K562 (cell line): ENCODE results near the gene OPCML. TPM values are rescaled to one million over a fixed set of nuclear protein-coding genes. Genes with fewer than 3 reads are reported as not detected.

Experiments
- ATAC-seq: fragments of 200-7000 bp; cut with Tn5 transposase; 3 replicates; pipeline ENCODE4 v1.9.1; 2020; ENCODE audit warnings: moderate library complexity
- BruUV-seq: library from RNA; stranded (reverse); fragments of 400-500 nt; replicated peaks from 2 replicates; lab custom pipeline; 2021; lab: Mats Ljungman, UMichigan
- CTCF ChIA-PET: fragments of 300-600 bp; formaldehyde crosslinking; extraction: SDS; loops from one replicate; lab custom pipeline; 2021; ENCODE audit warnings: low intra/inter-chr PET ratio; lab: Yijun Ruan, JAX
- POLR2A ChIA-PET: fragments of 300-600, 350-650 bp; sonication (Branson Sonifier 250); formaldehyde crosslinking; extraction: SDS; loops from one replicate; lab custom pipeline; 2021; ENCODE audit warnings: antibody characterized with exemption, inconsistent platforms; lab: Yijun Ruan, JAX
- DNase-seq, 4 experiments: peaks; one replicate each; pipeline versions ENCODE4 v3.0.0 to v3.0.0-alpha.2; 2011 to 2018; ENCODE audit warnings: low spot score in 3 of 4, mixed read lengths in 3 of 4; ENCODE audit errors: extremely low read depth in 1 of 4
- FAIRE-seq: peaks from 2 replicates; lab custom pipeline; 2011; peaks lifted over from hg19 to GRCh38; lab: Jason Lieb, UNC
- H2AFZ ChIP-seq: 2 replicates; pipeline ENCODE4 v1.6.0; 2011; ENCODE audit warnings: low read depth, low read length, control low read depth, inconsistent platforms
- H3K27ac ChIP-seq: fragments of 200-600 bp; 3 replicates; pipeline ENCODE4 v1.8.0; 2011; ENCODE audit warnings: low read depth, mild to moderate bottlenecking, control low read depth, inconsistent platforms, low read length, moderate library complexity, mixed read lengths; ENCODE audit errors: extremely low read depth
- H3K27me3 ChIP-seq, 2 experiments: fragments of 300-600 bp in 1 of 2; 2 replicates in 1 of 2; 3 replicates in 1 of 2; pipeline versions ENCODE4 v1.6.0 to v1.8.0; 2011; ENCODE audit warnings: inconsistent platforms in 2 of 2, low read length in 2 of 2, mild to moderate bottlenecking in 1 of 2, mixed read lengths in 1 of 2, moderate library complexity in 1 of 2; ENCODE audit not compliant: control insufficient read depth in 2 of 2, insufficient read depth in 2 of 2
- H3K36me3 ChIP-seq: fragments of 300-600 bp; 3 replicates; pipeline ENCODE4 v1.8.0; 2011; ENCODE audit warnings: mild to moderate bottlenecking, low read length, inconsistent platforms; ENCODE audit not compliant: control insufficient read depth, insufficient read depth
- H3K4me1 ChIP-seq, 2 experiments: fragments of 200-600 bp in 1 of 2; replicated peaks in 1 of 2; 2 replicates in 1 of 2; 3 replicates in 1 of 2; pipeline versions ENCODE4 v1.5.1 to v1.8.0; 2011; ENCODE audit warnings: inconsistent platforms in 2 of 2, low read length in 2 of 2, mild to moderate bottlenecking in 1 of 2, mixed read lengths in 1 of 2, moderate library complexity in 1 of 2; ENCODE audit not compliant: control insufficient read depth in 2 of 2, insufficient read depth in 2 of 2
- H3K4me2 ChIP-seq: 2 replicates; pipeline ENCODE4 v1.6.1; 2011; ENCODE audit warnings: low read length, control low read depth, inconsistent platforms, mixed read lengths; ENCODE audit not compliant: insufficient read depth
- H3K4me3 ChIP-seq: fragments of 200-600 bp; sonication (generic), shearing (Covaris generic); 2 replicates; pipeline ENCODE4 v1.5.1; 2016; ENCODE audit warnings: control low read depth, inconsistent platforms
- H3K79me2 ChIP-seq: fragments of 200-600 bp; 3 replicates; pipeline ENCODE4 v1.8.0; 2011; ENCODE audit warnings: low read length, inconsistent platforms; ENCODE audit not compliant: control insufficient read depth, insufficient read depth
- H3K9ac ChIP-seq, 2 experiments: 2 replicates each; pipeline versions ENCODE4 v1.6.0 to v1.6.1; 2011; ENCODE audit warnings: low read depth in 2 of 2, low read length in 2 of 2, control low read depth in 1 of 2, inconsistent platforms in 1 of 2, mild to moderate bottlenecking in 1 of 2, mixed read lengths in 1 of 2; ENCODE audit not compliant: insufficient read depth in 1 of 2
- H3K9me1 ChIP-seq: one replicate; pipeline ENCODE4 v1.6.0; 2011; ENCODE audit warnings: inconsistent platforms, mild to moderate bottlenecking, low read length, moderate library complexity; ENCODE audit not compliant: control insufficient read depth, insufficient read depth
- H3K9me3 ChIP-seq: replicated peaks from 2 replicates; pipeline ENCODE4 v1.5.1; 2011; ENCODE audit warnings: low read depth, low read length, inconsistent platforms; ENCODE audit not compliant: control insufficient read depth, insufficient read depth
- H4K20me1 ChIP-seq: replicated peaks from 2 replicates; pipeline ENCODE4 v1.6.1; 2011; ENCODE audit warnings: low read length, inconsistent platforms, mixed read lengths; ENCODE audit not compliant: control insufficient read depth, insufficient read depth
- ESRRA ChIP-seq: fragments of 450-650 bp; IDR thresholded peaks from 2 replicates; pipeline ENCODE4 v1.6.1; 2014; ENCODE audit warnings: low read depth, mild to moderate bottlenecking, moderate library complexity, borderline replicate concordance
- ETV1 ChIP-seq: fragments of 450-650 bp; conservative IDR thresholded peaks from 2 replicates; pipeline ENCODE4 v1.6.1; 2016; ENCODE audit warnings: missing genetic modification characterization, control low read depth, low read depth, missing compliant biosample characterization
- GATAD2B ChIP-seq: fragments of 450-650 bp; IDR thresholded peaks from 2 replicates; pipeline ENCODE4 v1.6.1; 2017; ENCODE audit warnings: mild to moderate bottlenecking, borderline replicate concordance
- MECOM ChIP-seq: fragments of 250-450 bp; sonication (Bioruptor Pico); IDR thresholded peaks from 2 replicates; pipeline ENCODE4 v1.8.0; 2022; ENCODE audit warnings: inconsistent platforms
- NFYB ChIP-seq: IDR thresholded peaks from 2 replicates; pipeline ENCODE4 v1.6.1; 2011; ENCODE audit warnings: mild to moderate bottlenecking, moderate library complexity; ENCODE audit not compliant: insufficient read length; ENCODE audit errors: extremely low read depth
- POLR2AphosphoS2 ChIP-seq: IDR thresholded peaks from 2 replicates; pipeline ENCODE4 v1.6.1; 2012; ENCODE audit warnings: low read length, improper control_type of control experiment
- SREBF2 ChIP-seq: sonication (generic); formaldehyde crosslinking; IDR thresholded peaks from 2 replicates; pipeline ENCODE4 v1.4.0; 2020; ENCODE audit warnings: mild to moderate bottlenecking, missing genetic modification reagents
- STAT5B ChIP-seq: fragments of 250-450 bp; sonication (Bioruptor Pico); IDR thresholded peaks from 2 replicates; pipeline ENCODE4 v1.8.0; 2021; ENCODE audit warnings: mild to moderate bottlenecking, inconsistent platforms
- ZKSCAN8 ChIP-seq: fragments of 200-800 bp; sonication (Bioruptor generic); IDR thresholded peaks from 2 replicates; pipeline ENCODE4 v1.6.1; 2016; ENCODE audit warnings: missing genetic modification characterization, missing compliant biosample characterization
- ZNF134 ChIP-seq: fragments of 250-450 bp; sonication (Bioruptor Pico); conservative IDR thresholded peaks from 2 replicates; pipeline ENCODE4 v1.4.0; 2020
- ZNF282 ChIP-seq: sonication (generic); formaldehyde crosslinking; IDR thresholded peaks from 2 replicates; pipeline ENCODE4 v1.8.1; 2023; ENCODE audit warnings: missing genetic modification reagents
- WGBS: fragments of 100-300 bp; shearing (Covaris generic); methylation state at CpG from one replicate; pipeline ENCODE4 v1.1.6; 2016; ENCODE audit warnings: low coverage, mixed read lengths; ENCODE audit not compliant: insufficient coverage; ENCODE audit errors: missing lambda C conversion rate; 5-methylcytosine and 5-hydroxymethylcytosine counted together
- in situ Hi-C: fragments of 300-500 bp; cut with MboI; formaldehyde crosslinking; loops from 4 replicates; pipeline ENCODE4 v1.15.0; 2018; ENCODE audit warnings: inconsistent platforms, mixed read lengths
- intact Hi-C: fragments of 100-400 bp; cut with micrococcal nuclease; formaldehyde crosslinking; loops from 2 replicates; pipeline ENCODE4 v1.14.2; 2022
- polyA plus RNA-seq, 8 experiments: library from polyadenylated mRNA; depleted of rRNA in 4 of 8; stranded (reverse) in 5 of 8; unstranded in 3 of 8; fragments of >200 nt; fragmentation: Nextera tagmentation in 2 of 8; fragmentation: Illumina TruSeq in 1 of 8; extraction: Ambion mirVana in 2 of 8; extraction: Trizol in 1 of 8; gene quantifications; 2 replicates each; pipeline versions ENCODE4 v1.2.1 to v1.2.3, GENCODE V29; 2011 to 2014; ENCODE audit warnings: inconsistent platforms in 1 of 8, missing spikeins in 1 of 8
- total RNA-seq, 7 experiments: library from RNA; depleted of rRNA in 6 of 7; stranded (reverse); fragments of >200 nt in 6 of 7; fragmentation: Illumina TruSeq in 2 of 7; extraction: Trizol in 2 of 7; gene quantifications; 2 replicates each; pipeline versions ENCODE4 v1.2.1 to v1.2.3, GENCODE V29; 2011 to 2021; ENCODE audit warnings: low replicate concordance in 1 of 7

The OPCML gene
- total and polyA plus RNA-seq, 9 of the 15 experiments (the other 6 are each of a cell fraction or from before 2014, with no cell fraction given): not detected

- Histone ChIP-seq H3K79me2 (no peaks in the 10 kb centered on the region), H3K4me1 (no peaks in the 10 kb centered on the region), H3K4me2 (no peak overlapping the region), H3K4me3 (no peak overlapping the region), H3K27me3 (no peaks in the 10 kb centered on the region), H2AFZ (no peak overlapping the region), H3K9ac (no peak overlapping the region), H3K9me1 (no peaks in the 10 kb centered on the region), H3K27ac (no peak overlapping the region), H3K9me3 (no peaks in the 10 kb centered on the region), H4K20me1 (no peaks in the 10 kb centered on the region), H3K36me3 (no peaks in the 10 kb centered on the region)
- POLR2A ChIA-PET: no interaction called here
- in situ Hi-C loops: no loop called here
- CTCF ChIA-PET: no interaction called here
- DNase-seq (no peak), FAIRE-seq (no peak), ATAC-seq (no peak)
- WGBS: 0% methylated on average over 2 of the region's 2 CpGs
- TF ChIP-seq ZNF282 (CRISPR knock-in tag) (no peak), ESRRA (no peak), STAT5B (CRISPR knock-in tag) (no peak), SREBF2 (CRISPR knock-in tag) (no peak), MECOM (CRISPR knock-in tag) (no peak), POLR2AphosphoS2 (no peak), GATAD2B (no peak), ETV1 (no peak), NFYB (no peak), ZKSCAN8 (CRISPR knock-in tag) (no peak), ZNF134 (no peak)
- intact Hi-C loops: no loop called here
- no TSS peak for BruUV-seq
Measured at GRCh38 chr11:132563050-132563449, 969.3 kb downstream of the OPCML start.
